Dendritic cell treated with granulocyte-macrophage colony-stimulating factor and Interleukin-4, amounts not matched to agents 40 ng/mL and 50 ng/mL, for 4 days (primary cell): ENCODE measurements around the gene TMEM11.

Source experiments
- H3K27ac Mint-ChIP-seq: one replicate; pipeline ENCODE4 v1.8.0; 2022; ENCODE audit warnings: mild to moderate bottlenecking, mixed read lengths
- H3K27me3 Mint-ChIP-seq: one replicate; pipeline ENCODE4 v1.8.0; 2022; ENCODE audit warnings: mild to moderate bottlenecking, mixed read lengths
- H3K36me3 Mint-ChIP-seq: one replicate; pipeline ENCODE4 v1.8.0; 2022; ENCODE audit warnings: low read depth, mixed read lengths
- H3K4me1 Mint-ChIP-seq: one replicate; pipeline ENCODE4 v1.8.0; 2022; ENCODE audit warnings: low read depth, mixed read lengths
- H3K4me3 Mint-ChIP-seq: one replicate; pipeline ENCODE4 v1.8.0; 2022; ENCODE audit warnings: mild to moderate bottlenecking, moderate library complexity, mixed read lengths
- H3K9me3 Mint-ChIP-seq: one replicate; pipeline ENCODE4 v1.8.0; 2022; ENCODE audit warnings: mixed read lengths
- intact Hi-C: fragments of 100-400 bp; cut with micrococcal nuclease; formaldehyde crosslinking; loops from one replicate; pipeline ENCODE4 v1.15.0; 2022

TMEM11 gene

DNA sequence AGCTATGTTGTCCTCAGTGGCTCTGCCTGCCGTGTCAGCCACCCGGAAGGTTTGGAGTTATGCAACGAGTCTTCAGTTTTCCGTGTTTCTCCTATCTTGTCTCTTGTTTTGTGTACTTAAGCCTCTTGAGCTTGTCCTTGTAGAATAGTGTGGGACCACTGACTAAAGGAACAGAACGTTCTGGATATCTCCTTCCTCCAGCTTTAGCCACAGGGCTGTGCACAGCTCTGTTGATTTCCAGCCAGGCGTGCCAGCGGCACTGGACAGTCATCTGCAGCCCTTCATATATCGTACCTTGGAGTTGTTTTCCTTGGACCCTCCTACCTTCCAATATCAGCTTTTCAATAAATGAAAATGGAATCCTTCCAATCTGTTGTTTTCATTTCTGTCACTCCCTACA is 39.8 kb downstream of the TMEM11 start:
- Mint-ChIP-seq H3K27ac (peak overlapping the region; percentile 31), H3K4me3 (no peak overlapping the region), H3K27me3 (no peaks in the 10 kb centered on the region), H3K4me1 (peaks cover 48% of the 10 kb centered on the region), H3K9me3 (no peaks in the 10 kb centered on the region), H3K36me3 (peaks cover 63% of the 10 kb centered on the region)
- intact Hi-C loops = no loop called here

DNA sequence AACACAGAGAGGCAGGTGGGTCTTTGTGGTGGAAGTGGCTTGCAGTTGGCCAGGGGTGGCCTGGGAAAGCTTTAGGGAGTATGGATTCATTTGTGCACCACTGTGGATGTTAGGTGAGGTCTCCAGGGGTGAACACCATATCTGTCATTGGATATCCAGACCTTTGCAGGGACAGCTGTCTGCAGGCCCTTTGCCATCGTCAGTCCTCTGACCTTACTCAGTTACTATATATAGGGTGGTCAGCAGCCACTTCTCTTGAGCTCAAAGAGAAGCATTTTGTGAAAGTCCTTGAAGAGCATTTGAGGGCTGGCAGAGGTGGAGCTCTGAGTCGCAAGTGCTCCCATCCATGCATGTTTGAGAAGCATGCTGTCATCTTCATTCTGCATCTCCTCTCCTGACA is 40.4 kb downstream of the TMEM11 start:
- Mint-ChIP-seq H3K4me3 (no peak overlapping the region), H3K9me3 (no peaks in the 10 kb centered on the region), H3K27ac (peak overlapping the region; percentile 10), H3K27me3 (no peaks in the 10 kb centered on the region), H3K4me1 (peaks cover 48% of the 10 kb centered on the region), H3K36me3 (peaks cover 56% of the 10 kb centered on the region)
- intact Hi-C loops = no loop called here

DNA sequence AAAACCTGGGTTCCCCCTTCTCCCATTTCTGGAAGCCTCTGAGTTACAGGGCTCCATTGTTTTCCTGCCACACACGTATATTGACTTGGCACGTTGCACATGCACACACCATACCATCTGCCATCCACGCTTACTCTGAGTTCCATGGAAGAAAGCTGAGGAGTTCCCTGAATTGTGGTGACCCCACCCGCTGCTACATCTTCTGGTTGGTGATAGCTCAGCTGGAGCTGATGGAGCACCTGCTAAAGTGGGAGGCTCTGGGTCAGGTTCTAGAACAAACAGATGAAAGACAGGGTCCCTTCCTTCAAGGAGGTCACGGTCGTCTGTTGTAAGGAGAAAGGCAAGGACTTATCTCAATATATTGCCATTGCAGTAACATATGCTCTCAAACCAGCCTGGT is 41.1 kb downstream of the TMEM11 start:
- Mint-ChIP-seq H3K9me3 (no peaks in the 10 kb centered on the region), H3K27me3 (no peaks in the 10 kb centered on the region), H3K4me3 (no peak overlapping the region), H3K36me3 (peaks cover 50% of the 10 kb centered on the region), H3K27ac (peak overlapping the region; percentile 10), H3K4me1 (peaks cover 48% of the 10 kb centered on the region)
- intact Hi-C loops = no loop called here

DNA sequence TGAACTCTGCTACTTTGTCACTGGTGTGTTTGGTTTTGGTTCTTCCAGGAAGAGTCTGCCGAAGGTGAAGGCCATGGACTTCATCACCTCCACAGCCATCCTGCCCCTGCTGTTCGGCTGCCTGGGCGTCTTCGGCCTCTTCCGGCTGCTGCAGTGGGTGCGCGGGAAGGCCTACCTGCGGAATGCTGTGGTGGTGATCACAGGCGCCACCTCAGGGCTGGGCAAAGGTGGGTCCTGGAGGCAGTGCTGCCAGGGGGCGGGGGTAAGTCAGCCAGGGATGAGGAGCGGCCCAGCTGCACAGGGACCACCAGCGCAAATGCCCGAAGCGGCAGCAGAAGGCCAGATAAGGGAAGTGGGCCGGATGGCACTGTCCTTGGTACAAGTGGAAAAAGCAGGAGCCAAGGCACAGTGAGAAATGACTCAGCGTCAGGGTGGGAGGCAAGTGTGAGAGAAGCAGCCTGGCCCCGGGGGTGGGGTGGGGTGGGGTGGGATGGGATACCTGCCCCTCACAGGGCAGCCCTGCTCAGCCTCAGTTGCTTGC is 41.9 kb downstream of the TMEM11 start:
- Mint-ChIP-seq H3K4me3 (no peak overlapping the region), H3K9me3 (no peaks in the 10 kb centered on the region), H3K27ac (peak overlapping the region; percentile 72), H3K36me3 (peaks cover 42% of the 10 kb centered on the region), H3K27me3 (no peaks in the 10 kb centered on the region), H3K4me1 (peaks cover 55% of the 10 kb centered on the region)
- intact Hi-C loops = no loop called here

DNA sequence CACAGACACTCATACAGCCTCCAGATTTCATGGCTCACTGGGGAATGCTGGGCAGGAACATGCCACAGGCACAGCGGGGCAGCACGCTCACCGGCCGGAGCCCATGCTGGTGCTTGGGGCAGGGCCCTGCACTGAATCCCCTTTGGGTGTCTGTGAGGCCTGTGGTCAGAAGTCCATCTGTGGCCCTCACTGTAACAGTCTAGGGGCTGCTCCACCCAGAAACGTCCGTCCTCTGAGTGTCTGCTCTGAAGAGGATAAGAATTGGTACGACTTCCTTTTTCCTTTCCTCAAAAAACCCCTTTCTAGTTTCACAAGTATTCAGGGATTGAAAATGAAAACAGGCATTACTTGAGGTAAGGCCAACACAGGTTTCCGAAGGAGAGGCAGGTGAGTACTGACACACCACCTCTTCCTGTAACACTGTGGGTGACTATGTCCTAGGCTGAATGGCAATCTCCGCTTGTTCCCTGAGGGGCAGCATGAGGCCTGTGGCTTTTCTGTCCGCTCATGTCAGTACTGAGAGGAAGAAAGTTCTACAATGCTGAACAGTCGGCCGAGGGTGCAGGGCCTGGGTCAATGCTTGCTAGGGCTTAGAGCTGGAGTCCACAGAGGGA is 42.5 kb downstream of the TMEM11 start:
- H3K36me3 Mint-ChIP-seq = peaks cover 39% of the 10 kb centered on the region
- no peaks in the 10 kb centered on the region for H3K9me3 Mint-ChIP-seq
- H3K4me1 Mint-ChIP-seq = peaks cover 62% of the 10 kb centered on the region
- intact Hi-C loops = no loop called here
- no peaks in the 10 kb centered on the region for H3K27me3 Mint-ChIP-seq
- peak overlapping the region; percentile 72 for H3K27ac Mint-ChIP-seq
- no peak overlapping the region for H3K4me3 Mint-ChIP-seq

DNA sequence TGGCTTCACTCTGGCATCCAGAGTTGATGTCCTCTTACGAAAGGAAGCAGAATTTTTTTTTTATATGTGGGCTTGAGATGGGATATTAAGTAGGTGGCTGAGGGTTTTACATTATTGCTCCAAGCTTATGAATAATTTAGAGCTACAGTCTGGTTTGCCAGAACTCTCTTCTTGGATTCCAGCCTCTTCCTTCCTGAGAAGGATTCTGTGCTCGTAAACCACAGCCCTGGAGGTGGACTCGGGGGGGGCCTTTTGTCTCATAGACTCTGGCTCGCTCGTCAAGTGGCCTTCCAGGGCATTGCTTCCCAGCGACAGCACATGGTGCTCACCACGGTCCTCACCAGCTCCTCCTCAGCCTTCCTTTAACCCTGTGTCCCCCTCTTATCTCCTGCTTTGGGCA is 43.2 kb downstream of the TMEM11 start:
- Mint-ChIP-seq H3K9me3 (no peaks in the 10 kb centered on the region), H3K27ac (peak overlapping the region; percentile 72), H3K27me3 (no peaks in the 10 kb centered on the region), H3K4me1 (peaks cover 62% of the 10 kb centered on the region), H3K4me3 (no peak overlapping the region), H3K36me3 (peaks cover 35% of the 10 kb centered on the region)
- intact Hi-C loops = no loop called here

DNA sequence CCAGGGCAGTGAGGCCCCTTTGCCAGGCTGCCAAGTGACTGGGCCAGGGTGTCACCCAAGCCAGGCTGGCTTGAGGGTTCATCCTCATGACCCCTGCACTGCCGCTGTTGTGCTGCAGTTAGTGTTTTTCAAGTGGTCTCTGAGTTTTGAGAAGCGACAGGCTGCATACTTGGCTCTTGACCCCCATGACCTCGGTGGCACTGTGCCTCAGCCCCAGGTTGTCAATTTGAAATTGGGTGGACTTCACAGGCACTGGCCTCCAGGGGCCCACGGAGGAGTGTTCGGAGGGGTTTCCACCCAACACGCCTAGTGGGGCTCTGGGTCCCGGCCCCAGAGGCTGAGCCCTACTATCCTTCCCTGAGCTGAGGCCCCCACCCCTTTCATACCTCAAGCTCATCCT is 44.5 kb downstream of the TMEM11 start:
- intact Hi-C loops = no loop called here
- Mint-ChIP-seq H3K27me3 (no peaks in the 10 kb centered on the region), H3K9me3 (no peaks in the 10 kb centered on the region), H3K36me3 (peaks cover 36% of the 10 kb centered on the region), H3K4me1 (peaks cover 57% of the 10 kb centered on the region), H3K27ac (no peak overlapping the region), H3K4me3 (no peak overlapping the region)

DNA sequence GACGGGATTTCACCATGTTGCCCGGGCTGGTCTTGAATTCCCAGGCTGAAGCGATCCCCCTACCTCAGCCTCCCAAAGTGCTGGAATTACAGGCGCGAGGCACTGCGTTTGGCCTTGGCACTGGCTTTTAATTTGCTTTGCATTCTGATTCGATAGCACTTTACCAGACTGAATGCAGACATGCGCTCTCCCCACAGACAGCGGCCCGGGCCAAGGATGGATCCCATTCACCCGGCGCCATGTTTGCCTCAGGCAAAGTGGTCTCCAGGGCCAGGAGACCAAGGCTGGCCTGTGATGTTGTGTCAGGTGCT is 45.5 kb downstream of the TMEM11 start:
- H3K4me1 Mint-ChIP-seq = peaks cover 50% of the 10 kb centered on the region
- intact Hi-C loops = no loop called here
- no peaks in the 10 kb centered on the region for H3K9me3 Mint-ChIP-seq
- no peak overlapping the region for H3K27ac Mint-ChIP-seq
- peaks cover 27% of the 10 kb centered on the region for H3K36me3 Mint-ChIP-seq
- no peaks in the 10 kb centered on the region for H3K27me3 Mint-ChIP-seq
- no peak overlapping the region for H3K4me3 Mint-ChIP-seq

DNA sequence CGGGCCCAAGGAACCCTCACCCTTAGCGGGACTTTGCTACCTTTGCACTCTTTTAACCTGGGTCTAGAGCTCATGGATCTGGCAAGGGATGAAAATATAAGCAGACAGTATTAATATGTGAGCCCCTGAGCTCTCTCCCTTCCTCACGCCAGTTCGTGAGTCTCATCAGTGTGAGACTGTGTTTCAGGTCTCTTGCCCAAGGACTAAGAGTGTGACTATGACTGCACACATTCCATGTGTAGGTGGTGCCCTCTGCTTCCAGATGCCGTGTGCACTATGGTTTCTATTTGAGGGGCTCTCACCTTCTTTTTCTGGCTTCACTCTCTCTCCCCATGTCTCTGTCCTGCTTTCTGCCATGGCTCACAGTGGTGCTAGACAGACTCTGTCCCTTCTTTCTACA is 46.7 kb downstream of the TMEM11 start:
- Mint-ChIP-seq H3K4me1 (peaks cover 43% of the 10 kb centered on the region), H3K27me3 (no peaks in the 10 kb centered on the region), H3K27ac (no peak overlapping the region), H3K36me3 (peaks cover 15% of the 10 kb centered on the region), H3K9me3 (no peaks in the 10 kb centered on the region), H3K4me3 (no peak overlapping the region)
- intact Hi-C loops = no loop called here

DNA sequence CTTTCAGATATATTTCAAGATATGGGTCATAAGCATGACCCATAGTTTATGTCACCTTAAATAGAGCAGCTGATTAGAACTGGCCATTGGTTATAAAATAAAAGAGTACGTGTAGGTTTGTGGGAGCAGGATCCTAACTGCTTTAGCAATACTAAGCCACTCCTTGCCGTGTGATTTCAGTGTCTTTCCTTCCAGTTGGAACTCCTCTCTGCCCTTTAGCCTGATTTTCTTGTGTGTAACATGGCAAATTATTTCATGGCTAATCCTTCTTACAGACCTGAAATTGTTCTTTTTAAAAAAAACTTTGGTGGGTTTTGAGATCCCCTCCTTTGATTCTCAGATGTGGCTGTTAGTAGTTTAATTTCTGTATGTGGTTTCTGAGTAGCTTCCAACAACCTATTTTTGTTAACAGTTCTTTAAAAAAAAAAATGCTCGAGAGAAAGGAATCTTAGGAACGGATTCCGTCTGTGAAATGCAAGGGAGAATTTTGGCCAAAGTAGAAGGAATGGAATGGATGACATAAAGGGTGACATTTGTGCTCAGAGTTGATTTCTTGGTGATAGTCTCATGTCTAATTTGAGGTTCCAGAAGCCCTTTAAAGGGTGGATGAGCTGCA is 47.3 kb downstream of the TMEM11 start:
- H3K9me3 Mint-ChIP-seq = no peaks in the 10 kb centered on the region
- no peaks in the 10 kb centered on the region for H3K27me3 Mint-ChIP-seq
- no peak overlapping the region for H3K4me3 Mint-ChIP-seq
- peaks cover 9% of the 10 kb centered on the region for H3K36me3 Mint-ChIP-seq
- H3K4me1 Mint-ChIP-seq = peaks cover 40% of the 10 kb centered on the region
- intact Hi-C loops = no loop called here
- H3K27ac Mint-ChIP-seq = no peak overlapping the region

DNA sequence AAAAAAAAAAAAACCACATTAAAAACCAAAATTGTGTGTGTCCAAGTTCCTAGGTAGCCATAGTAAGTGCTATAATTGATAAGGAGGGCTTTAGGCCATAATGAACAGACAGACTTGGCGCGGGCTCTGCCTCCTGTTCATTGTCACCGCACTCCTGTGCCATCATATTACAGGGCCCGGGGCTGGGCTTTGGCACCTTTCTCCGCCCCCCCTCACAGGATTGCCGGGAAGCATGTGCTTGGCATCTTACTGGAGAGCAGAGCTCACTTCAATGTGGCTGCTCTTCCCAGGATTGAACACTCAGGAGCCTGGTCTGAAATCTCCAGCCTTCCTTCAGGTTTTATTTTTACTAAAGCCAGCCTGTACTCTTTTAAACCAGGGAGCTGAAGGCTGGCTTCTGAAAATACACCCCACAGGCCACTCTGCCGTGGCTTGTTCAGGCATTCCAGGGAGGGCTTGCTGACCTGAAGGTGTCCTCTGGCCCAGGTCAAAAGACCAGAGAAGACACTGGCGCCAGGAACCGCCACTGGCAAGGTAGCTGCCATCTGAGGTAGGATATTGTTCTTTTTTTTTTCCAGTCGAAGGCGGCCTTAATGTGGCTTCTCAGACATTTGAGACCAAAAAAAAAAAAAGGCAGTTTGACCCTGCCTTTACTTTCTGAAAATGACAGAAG is 47.9 kb downstream of the TMEM11 start:
- no peaks in the 10 kb centered on the region for H3K27me3 Mint-ChIP-seq

DNA sequence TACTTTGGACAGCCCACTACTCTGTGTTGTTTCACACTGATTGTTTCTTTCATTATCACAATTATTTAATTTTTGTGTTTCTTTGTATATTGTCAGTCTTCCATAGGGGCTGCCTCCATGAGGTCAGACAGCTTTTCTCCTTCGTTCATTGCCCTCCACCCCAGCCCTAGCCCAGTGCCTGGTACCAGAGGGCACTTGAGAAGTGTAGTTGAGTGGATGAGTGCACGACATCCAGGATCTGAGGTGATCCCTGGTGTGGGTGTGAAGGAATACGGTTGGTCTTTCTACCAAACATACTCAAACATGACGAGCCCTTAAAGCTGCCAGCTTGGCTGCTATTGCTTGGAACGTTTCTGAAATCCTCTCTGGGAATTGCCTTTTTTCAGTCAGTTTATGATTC is 49.3 kb downstream of the TMEM11 start:
- Mint-ChIP-seq H3K4me3 (no peak overlapping the region), H3K27ac (no peak overlapping the region), H3K4me1 (peaks cover 35% of the 10 kb centered on the region), H3K27me3 (no peaks in the 10 kb centered on the region), H3K9me3 (no peaks in the 10 kb centered on the region), H3K36me3 (peaks cover 6% of the 10 kb centered on the region)
- intact Hi-C loops = no loop called here

More for the DNA sequence above, 47.9 kb downstream of the TMEM11 start:
- intact Hi-C loops = no loop called here
- Mint-ChIP-seq H3K4me1 (peaks cover 40% of the 10 kb centered on the region), H3K4me3 (no peak overlapping the region), H3K9me3 (no peaks in the 10 kb centered on the region), H3K27ac (no peak overlapping the region), H3K36me3 (peaks cover 6% of the 10 kb centered on the region)

DNA sequence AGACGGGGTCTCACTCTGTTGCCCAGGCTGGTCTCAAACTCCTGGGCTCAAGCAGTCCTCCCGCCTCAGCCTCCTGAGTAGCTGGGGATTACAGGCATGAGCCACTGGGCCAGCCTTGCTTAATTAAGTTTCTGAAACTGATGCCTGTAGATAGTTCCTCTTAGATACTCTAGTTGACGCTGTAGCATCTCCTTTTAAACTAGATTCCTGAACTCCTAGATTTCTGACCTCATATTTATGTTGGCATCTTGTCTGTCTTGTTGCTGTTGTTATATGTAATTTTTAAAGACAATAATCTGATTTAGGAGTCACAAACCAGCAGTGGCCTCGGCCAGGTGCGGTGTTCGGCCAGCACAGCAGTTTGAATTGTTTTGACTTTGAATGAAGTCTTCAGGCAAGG is 49.7 kb downstream of the TMEM11 start:
- intact Hi-C loops = no loop called here
- Mint-ChIP-seq H3K27me3 (no peaks in the 10 kb centered on the region), H3K27ac (no peak overlapping the region), H3K4me1 (peaks cover 35% of the 10 kb centered on the region), H3K4me3 (no peak overlapping the region), H3K9me3 (no peaks in the 10 kb centered on the region), H3K36me3 (peaks cover 6% of the 10 kb centered on the region)

DNA sequence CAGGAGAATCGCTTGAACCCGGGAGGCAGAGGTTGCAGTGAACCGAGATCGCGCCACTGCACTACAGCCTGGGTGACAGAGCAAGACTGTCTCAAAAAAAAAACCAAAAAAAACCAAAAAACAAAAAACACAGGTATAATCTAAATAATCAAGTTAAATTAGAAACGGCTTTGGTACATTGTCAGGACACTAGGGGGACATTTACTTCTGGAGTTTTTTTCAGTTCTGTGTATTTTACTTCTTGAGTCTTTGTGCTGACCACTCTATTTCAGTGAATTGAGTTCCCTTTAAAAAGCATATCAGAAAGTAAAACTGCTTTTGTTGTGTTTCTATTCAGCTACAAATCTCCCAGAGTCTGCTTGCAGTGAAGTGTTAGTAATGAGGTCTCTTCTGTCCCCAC is 50.9 kb downstream of the TMEM11 start:
- Mint-ChIP-seq H3K4me3 (no peak overlapping the region), H3K4me1 (peaks cover 35% of the 10 kb centered on the region)
- intact Hi-C loops = no loop called here

More for the DNA sequence above, 50.9 kb downstream of the TMEM11 start:
- Mint-ChIP-seq H3K36me3 (peaks cover 6% of the 10 kb centered on the region), H3K27ac (no peak overlapping the region), H3K27me3 (no peaks in the 10 kb centered on the region), H3K9me3 (no peaks in the 10 kb centered on the region)
